Heart left ventricle (tissue), 16 donors: ENCODE measurements around the gene ZNRD2. TPM values are rescaled to one million over a fixed set of nuclear protein-coding genes. Genes with fewer than 3 reads are reported as not detected.

Experiments used
- ATAC-seq, 4 donors: fragments of 200-7000 bp; cut with Tn5 transposase; one replicate each; pipeline ENCODE4 v1.9.1; 2020 to 2022; ENCODE audit warnings: moderate library complexity in 4 of 4, mild to moderate bottlenecking in 3 of 4, moderate number of reproducible peaks in 1 of 4
- DNase-seq, 5 donors: peaks; one replicate each; pipeline ENCODE4 v3.0.0-alpha.2; 2020
- H3K27ac ChIP-seq, 12 donors: fragments of 200-600 bp; sonication (generic) in 4 of 12; one replicate each; pipeline versions ENCODE4 v1.5.0 to v1.8.0; 2016 to 2022; ENCODE audit warnings: mild to moderate bottlenecking in 2 of 12
- H3K27me3 ChIP-seq, 9 donors: fragments of 200-600 bp; sonication (generic) in 2 of 9; one replicate each; pipeline versions ENCODE4 v1.5.1 to v1.8.0; 2016 to 2022; ENCODE audit warnings: mild to moderate bottlenecking in 3 of 9
- H3K36me3 ChIP-seq, 9 donors: fragments of 200-600 bp; sonication (generic) in 2 of 9; one replicate each; pipeline versions ENCODE4 v1.5.0 to v1.8.0; 2018 to 2022; ENCODE audit warnings: mild to moderate bottlenecking in 2 of 9
- H3K4me1 ChIP-seq, 12 donors: fragments of 200-600 bp; sonication (generic) in 4 of 12; one replicate each; pipeline versions ENCODE4 v1.5.0 to v1.8.0; 2016 to 2022; ENCODE audit warnings: mild to moderate bottlenecking in 3 of 12
- H3K4me3 ChIP-seq, 12 donors: fragments of 200-600 bp; sonication (generic) in 4 of 12; one replicate each; pipeline versions ENCODE4 v1.5.0 to v1.8.0; 2017 to 2022; ENCODE audit warnings: mild to moderate bottlenecking in 9 of 12, moderate library complexity in 4 of 12
- H3K9me3 ChIP-seq, 12 donors: fragments of 200-600 bp; sonication (generic) in 4 of 12; one replicate each; pipeline versions ENCODE4 v1.5.0 to v1.8.0; 2016 to 2022; ENCODE audit warnings: mild to moderate bottlenecking in 1 of 12
- CTCF ChIP-seq, 12 donors: fragments of 200-600 bp; sonication (generic) in 4 of 12; IDR thresholded peaks; one replicate each; pipeline versions ENCODE4 v1.5.0 to v1.8.0; 2018 to 2022; ENCODE audit warnings: antibody characterized with exemption in 12 of 12, mild to moderate bottlenecking in 5 of 12
- POLR2A ChIP-seq, 2 donors: fragments of 450-650 bp; IDR thresholded peaks; one replicate each; pipeline ENCODE4 v1.6.1; 2017; ENCODE audit warnings: antibody characterized with exemption in 2 of 2, mild to moderate bottlenecking in 2 of 2, moderate library complexity in 2 of 2
- WGBS, 4 donors: extraction: QIAGEN DNeasy Blood & Tissue Kit in 2 of 4; methylation state at CpG; one replicate each; pipeline versions ENCODE4 v1.1.5 to v1.1.7; 2013 to 2018; 5-methylcytosine and 5-hydroxymethylcytosine counted together
- intact Hi-C, 10 donors: fragments of 100-400 bp; cut with DNase I; formaldehyde crosslinking; loops; one replicate each; pipeline versions ENCODE4 v1.11.1 to v1.14.2; 2022
- polyA plus RNA-seq, 2 donors: library from polyadenylated mRNA; stranded (reverse); fragments of 200-250 nt; gene quantifications; one replicate each; pipeline ENCODE4 v1.2.3, GENCODE V29; 2013
- total RNA-seq, 9 donors: library from RNA; depleted of rRNA in 2 of 9; stranded (reverse); fragments of >200 nt in 2 of 9; fragmentation: NEBNext Ultra II Directional in 3 of 9; extraction: Animal tissue kit (Norgen Biotek cat#: 25700) in 3 of 9; gene quantifications; one replicate each; pipeline versions ENCODE4 v1.1.0 to v1.2.4, GENCODE V29; 2016 to 2023
- donor health status: ischemic (EF 13 %, LVEDD 7.1; RV severe dilation, severe dysfunction).
- donor health status: healthy with polysubstance abuse.
- donor health status: DM: no; HTN: yes; CAD: no.
- donor health status: DM: no; HTN: no; CAD: no.
- donor health status: ischemic (EF 25% LVEDD 6.9; RV normal size, moderate dysfunction).
- donor health status: ischemic (EF 25% LVEDD 5.7; RV mildly dilated, moderate dysfunction).
- donor health status: healthy.
- donor health status: DM: yes; HTN: yes; CAD: no.
- donor health status: ischemic (EF 35%, LVEDD 5.7; RV mildly dilated, moderate dysfunction).
- donor health status: nonischemic (EF 11% LVEDD 7.7; RV severe dilation, severe dysfunction).
- donor health status: DM: yes; HTN: yes; CAD: no.
- donor health status: PGD.
- donor health status: ischemic (EF 29% LVEDD 5.4; RV normal size, mild dysfunction).
- donor health status: nonischemic (EF 23%, LVEDD 6.1; RV moderate dilation, normal function).

The ZNRD2 gene
- total and polyA plus RNA-seq, 11 donors, result 23.2 to 101 (median 35.7) TPM

- TF ChIP-seq POLR2A (IDR thresholded peaks at IDR 0.05) (no peak), CTCF (IDR thresholded peaks at IDR 0.05) (no peak)
- H3K4me1 ChIP-seq, result peaks cover 17 to 73% (median 47%) of the 10 kb centered on the region in 12 donors
- peak; percentile 1 to 16 (median 12) for ATAC-seq
- peaks cover 0 to 6% (median 0%) of the 10 kb centered on the region in 9 donors for H3K27me3 ChIP-seq
- 9 to 11% (median 10%) methylated on average over 26 to 28 of the region's 28 CpGs for WGBS, 4 donors
- DNase-seq, result peak in 1 of 5 donors; percentile 79
- H3K27ac ChIP-seq, result peak overlapping the region; percentile 64 to 99 (median 95)
- peaks cover 0 to 20% (median 0%) of the 10 kb centered on the region in 9 donors for H3K36me3 ChIP-seq
- intact Hi-C loops, result no loop called here
- no peaks in the 10 kb centered on the region for H3K9me3 ChIP-seq
- H3K4me3 ChIP-seq, result peak overlapping the region; percentile 56 to 96 (median 82)
Measured at GRCh38 chr11:65569164-65569972, 909 bp upstream of the ZNRD2 start.

GRCh38 chr11:65571420-65571819, 1.1 kb downstream of the ZNRD2 start:
- TF ChIP-seq POLR2A (IDR thresholded peaks at IDR 0.05) (no peak), CTCF (IDR thresholded peaks at IDR 0.05) (no peak)
- Histone ChIP-seq H3K36me3 (peaks cover 0 to 20% (median 0%) of the 10 kb centered on the region in 9 donors), H3K4me1 (peaks cover 17 to 75% (median 58%) of the 10 kb centered on the region in 12 donors), H3K9me3 (no peaks in the 10 kb centered on the region), H3K27ac (peak overlapping the region in 8 of 12 donors; percentile 92 to 99 (median 98)), H3K4me3 (peak overlapping the region in 9 of 12 donors; percentile 64 to 96 (median 88)), H3K27me3 (peaks cover 0 to 6% (median 0%) of the 10 kb centered on the region in 9 donors)
- intact Hi-C loops, result loop anchor here in 3 of 10 donors (2.0 to 5.0 kb wide), 4 partner anchors 31 to 149 kb away; partner anchors contain the start of genes MAP3K11 (in 1 of the 3), NEAT1 (in 1 of the 3) and RELA (in 1 of the 3)
- ATAC-seq (no peak), DNase-seq (peak in 1 of 5 donors; percentile 10)
- WGBS, 4 donors, result 61 to 82% (median 70%) methylated on average over 9 of the region's 9 CpGs

GRCh38 chr11:65571940-65572339, 1.7 kb downstream of the ZNRD2 start:
- Histone ChIP-seq H3K9me3 (no peaks in the 10 kb centered on the region), H3K4me1 (peaks cover 17 to 81% (median 63%) of the 10 kb centered on the region in 12 donors), H3K27ac (peak overlapping the region; percentile 80 to 99 (median 96)), H3K4me3 (peak overlapping the region in 11 of 12 donors; percentile 37 to 96 (median 81)), H3K27me3 (peaks cover 0 to 6% (median 0%) of the 10 kb centered on the region in 9 donors), H3K36me3 (peaks cover 0 to 15% (median 0%) of the 10 kb centered on the region in 9 donors)
- 5 to 15% (median 8%) methylated on average over 10 to 11 of the region's 11 CpGs for WGBS, 4 donors
- DNase-seq, result no peak
- intact Hi-C loops, result loop anchor here in 4 of 10 donors (2.0 to 5.0 kb wide), 5 partner anchors 31 to 150 kb away; partner anchors contain the start of genes MAP3K11 (in 1 of the 4), NEAT1 (in 1 of the 4) and RELA (in 1 of the 4)
- no peak for TF ChIP-seq POLR2A (IDR thresholded peaks at IDR 0.05)
- peak in 6 of 12 donors; percentile 11 to 44 (median 21) for TF ChIP-seq CTCF (IDR thresholded peaks at IDR 0.05)
- no peak for ATAC-seq
